Transverse colon (tissue), 4 donors: ENCODE results near the gene NEK7.

Source experiments
- CTCF ChIP-seq, 5 experiments: fragments of 200-600 bp in 3 of 5; fragments of 450-650 bp in 2 of 5; sonication (generic) in 3 of 5; IDR thresholded peaks; 1 replicate in 2 of 5; 2 replicates in 3 of 5; pipeline ENCODE4 v1.5.1; 2016 to 2017; ENCODE audit warnings: antibody characterized with exemption in 5 of 5, inconsistent platforms in 3 of 5, mild to moderate bottlenecking in 2 of 5, moderate library complexity in 1 of 5
- EP300 ChIP-seq: sonication (generic); formaldehyde crosslinking; IDR thresholded peaks from one replicate; pipeline ENCODE4 v1.6.1; 2017; ENCODE audit warnings: antibody characterized with exemption, low read depth
- POLR2AphosphoS5 ChIP-seq, 3 donors: sonication (generic); formaldehyde crosslinking; IDR thresholded peaks; one replicate each; pipeline ENCODE4 v1.6.1; 2016; ENCODE audit warnings: antibody characterized with exemption in 3 of 3

DNA sequence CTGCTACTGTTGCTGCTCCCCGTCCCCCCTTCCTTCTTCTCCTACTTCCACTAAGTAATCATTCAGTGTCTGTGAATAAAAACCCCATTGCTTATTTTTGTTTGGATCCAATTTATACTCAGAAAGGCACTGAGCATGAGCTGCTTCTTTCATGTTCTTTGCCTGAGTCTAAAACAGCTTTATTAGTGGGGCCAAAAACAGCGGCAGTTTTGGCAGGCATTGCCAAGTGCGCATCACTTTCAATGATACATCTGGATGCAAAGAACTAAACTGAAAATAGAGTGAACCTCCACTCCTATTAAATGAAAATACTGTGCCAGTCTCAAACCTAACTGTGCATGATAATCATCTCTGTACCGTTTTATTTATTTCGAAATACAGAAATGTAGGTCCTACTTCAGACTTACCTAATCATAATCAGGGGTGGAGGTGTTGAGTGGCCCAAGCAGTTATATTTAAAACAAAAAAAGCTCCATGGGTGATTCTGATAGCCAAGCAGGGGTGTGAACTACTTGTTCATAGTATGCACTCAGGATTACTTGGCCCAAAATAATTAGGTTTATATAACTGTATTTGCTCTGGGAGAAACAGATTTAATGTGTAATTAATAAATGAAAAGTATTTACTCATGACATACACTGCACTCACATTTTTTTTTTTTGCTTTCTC, 48.4 kb downstream of the NEK7 start:
- no peak for TF ChIP-seq POLR2AphosphoS5 (IDR thresholded peaks at IDR 0.05)
- TF ChIP-seq CTCF (IDR thresholded peaks at IDR 0.05) = no peak
- no peak for TF ChIP-seq EP300
